Measurements from ENCODE around the gene METTL1. TPM values are rescaled to one million over a fixed set of nuclear protein-coding genes. Genes with fewer than 3 reads are reported as not detected.

The METTL1 gene
- total and polyA plus RNA-seq, 4 donors = 2.8 to 11.2 (median 7.1) TPM

- DNase-seq (ENCODE audit: low spot score) = peak; percentile 65
- H3K9ac ChIP-seq (ENCODE audit: low read depth in 1 of 2, low read length in 2 of 2) = no peak overlapping the region
- TF ChIP-seq TAF1 (conservative IDR thresholded peaks at IDR 0.05) (no peak), FOXA1 (IDR thresholded peaks at IDR 0.05) (no peak), CTCF (IDR thresholded peaks at IDR 0.05; ENCODE audit: low read depth, low read length, missing input control) (peak; percentile 39), RAD21 (IDR thresholded peaks at IDR 0.05) (peak; percentile 13 to 53)
- 46% methylated on average over 22 of the region's 22 CpGs for WGBS
- no peak overlapping the region for H3K27ac ChIP-seq (ENCODE audit: low read depth in 1 of 2, low read length in 2 of 2)
- H3K36me3 ChIP-seq (ENCODE audit: control insufficient read depth in 4 of 4, insufficient read depth in 3 of 4, low read depth in 1 of 4, low read length in 3 of 4) = peaks cover 0 to 7% (median 0%) of the 10 kb centered on the region in 4 donors
- H3K4me3 ChIP-seq (ENCODE audit: low read depth in 1 of 3, low read length in 3 of 3) = peak overlapping the region in 1 of 3 donors; percentile 79
- H3K27me3 ChIP-seq (ENCODE audit: control insufficient read depth in 4 of 4, insufficient read depth in 4 of 4, low read length in 3 of 4) = no peaks in the 10 kb centered on the region
- H3K4me1 ChIP-seq (ENCODE audit: control insufficient read depth in 4 of 4, insufficient read depth in 4 of 4, low read length in 3 of 4) = peaks cover 0 to 25% (median 17%) of the 10 kb centered on the region in 4 donors
- H3K9me3 ChIP-seq (ENCODE audit: control insufficient read depth in 4 of 4, low read length in 3 of 4) = no peaks in the 10 kb centered on the region
Measured at GRCh38 chr12:57756406-57757341, 15.2 kb downstream of the METTL1 start.

- under 1% methylated on average over 76 of the region's 76 CpGs for WGBS
- Histone ChIP-seq H3K4me1 (ENCODE audit: control insufficient read depth in 4 of 4, insufficient read depth in 4 of 4, low read length in 3 of 4) (peaks cover 6 to 35% (median 26%) of the 10 kb centered on the region in 4 donors), H3K36me3 (ENCODE audit: control insufficient read depth in 4 of 4, insufficient read depth in 3 of 4, low read depth in 1 of 4, low read length in 3 of 4) (peaks cover 0 to 7% (median 2%) of the 10 kb centered on the region in 4 donors), H3K27ac (ENCODE audit: low read depth in 1 of 2, low read length in 2 of 2) (no peak overlapping the region), H3K27me3 (ENCODE audit: control insufficient read depth in 4 of 4, insufficient read depth in 4 of 4, low read length in 3 of 4) (no peaks in the 10 kb centered on the region), H3K4me3 (ENCODE audit: low read depth in 1 of 3, low read length in 3 of 3) (peak overlapping the region; percentile 26 to 79 (median 66)), H3K9me3 (ENCODE audit: control insufficient read depth in 4 of 4, low read length in 3 of 4) (no peaks in the 10 kb centered on the region), H3K9ac (ENCODE audit: low read depth in 1 of 2, low read length in 2 of 2) (peak overlapping the region in 1 of 2 donors; percentile 42)
- TF ChIP-seq SP1 (IDR thresholded peaks at IDR 0.05) (no peak), JUND (IDR thresholded peaks at IDR 0.05) (no peak), MAX (IDR thresholded peaks at IDR 0.05) (no peak), ATF3 (IDR thresholded peaks at IDR 0.05) (no peak), TAF1 (conservative IDR thresholded peaks at IDR 0.05) (no peak), CTCF (IDR thresholded peaks at IDR 0.05; ENCODE audit: low read depth, low read length, missing input control) (no peak), EGR1 (IDR thresholded peaks at IDR 0.05; ENCODE audit: low read depth in 2 of 2) (no peak), FOXA1 (IDR thresholded peaks at IDR 0.05) (no peak), REST (IDR thresholded peaks at IDR 0.05) (no peak), NR2F2 (IDR thresholded peaks at IDR 0.05) (no peak), GABPA (IDR thresholded peaks at IDR 0.05 in 1 of 2, conservative IDR thresholded peaks at IDR 0.05 in 1 of 2) (no peak), RXRA (IDR thresholded peaks at IDR 0.05) (no peak), YY1 (IDR thresholded peaks at IDR 0.05) (no peak), HNF4A (conservative IDR thresholded peaks at IDR 0.05) (no peak), ZBTB33 (IDR thresholded peaks at IDR 0.05) (no peak), RAD21 (IDR thresholded peaks at IDR 0.05) (no peak), FOXA2 (IDR thresholded peaks at IDR 0.05) (no peak)
- DNase-seq (ENCODE audit: low spot score) = peak; percentile 67
Measured at GRCh38 chr12:57755454-57756372, 16.2 kb downstream of the METTL1 start.
